GM19395 (cell line): Measurements from ENCODE around the gene MAN1A1.
A peak's percentile ranks its signal among the peaks of the same experiment; 100 is the strongest.
"Not testable (repeated sequence)": the region's sequence is repeated elsewhere in the genome, so short reads cannot be mapped to it uniquely, and the experiment has no call there.

Source experiments
- ATAC-seq: cut with Tn5 transposase; IDR thresholded peaks from one replicate; pipeline ENCODE4 v1.9.1; 2021; ENCODE audit warnings: mild to moderate bottlenecking, moderate library complexity; ENCODE audit not compliant: unreplicated experiment

MAN1A1 gene

GRCh38 chr6:119349361-119350201 lies at the start of gene MAN1A1:
MAN1A1 (minus strand) TSS chr6:119349761; CDS start chr6:119349065, 696 bp downstream.
- peak; percentile 71 for ATAC-seq

DNA sequence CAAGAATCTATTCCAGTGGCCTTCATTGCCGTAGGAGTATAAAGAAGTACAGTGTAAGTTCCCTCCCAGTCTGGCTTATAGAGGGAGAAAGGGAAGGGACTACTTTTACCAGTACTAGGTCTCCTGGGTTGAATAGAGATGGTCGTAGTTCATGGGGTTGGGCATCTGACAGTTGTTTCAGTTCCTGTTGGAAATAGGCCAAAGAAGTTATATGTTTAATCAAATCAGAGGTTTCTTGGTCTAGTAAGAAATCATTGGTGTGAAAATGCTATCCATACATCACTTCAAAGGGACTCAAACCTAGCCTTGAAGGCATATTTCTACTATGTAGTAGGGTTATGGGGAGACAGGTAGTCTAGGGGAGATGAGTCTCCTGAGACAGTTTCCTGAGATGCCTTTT lies 45.6 kb upstream of the MAN1A1 start:
- ATAC-seq = no peak

- no peak for ATAC-seq
Measured at GRCh38 chr6:119390247-119390793, 40.8 kb upstream of the MAN1A1 start.

DNA sequence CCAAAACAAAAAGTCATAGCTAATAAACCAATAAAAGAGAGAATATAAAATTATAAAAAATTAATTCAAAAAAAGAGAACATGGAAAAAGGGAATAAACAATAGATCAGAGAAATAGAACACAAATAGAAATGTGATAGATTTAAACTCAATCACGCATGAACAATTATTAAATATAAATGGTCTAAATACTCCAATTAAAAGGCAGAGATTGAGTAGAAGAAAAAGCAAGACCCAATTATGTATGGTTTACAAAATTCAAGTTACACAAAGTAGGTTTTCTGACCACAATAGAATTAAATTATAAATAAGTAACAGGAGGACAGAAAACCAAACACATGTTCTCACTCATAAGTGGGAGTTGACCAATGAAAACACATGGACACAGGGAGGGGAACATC lies 36.4 kb upstream of the MAN1A1 start:
- ATAC-seq = no peak

DNA sequence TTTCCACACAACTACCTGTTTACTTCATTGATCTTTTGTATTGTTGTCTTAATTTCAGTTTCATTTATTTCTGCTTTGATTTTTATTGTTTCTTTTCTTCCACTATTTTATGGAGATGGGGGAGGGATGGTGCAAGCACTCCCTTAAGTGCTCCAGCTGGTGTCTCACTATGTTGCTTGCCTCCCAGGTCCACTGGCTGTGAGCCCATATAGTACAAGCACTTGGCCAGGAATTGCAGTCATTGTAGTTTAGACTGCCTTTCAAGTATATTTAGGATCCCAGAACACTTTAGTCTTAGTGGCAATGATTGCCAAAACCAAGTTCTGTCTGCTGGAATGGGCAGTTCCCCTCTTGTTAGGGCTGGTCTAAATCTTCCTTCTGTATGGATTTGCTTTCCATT lies 34.9 kb upstream of the MAN1A1 start:
- ATAC-seq = no peak

DNA sequence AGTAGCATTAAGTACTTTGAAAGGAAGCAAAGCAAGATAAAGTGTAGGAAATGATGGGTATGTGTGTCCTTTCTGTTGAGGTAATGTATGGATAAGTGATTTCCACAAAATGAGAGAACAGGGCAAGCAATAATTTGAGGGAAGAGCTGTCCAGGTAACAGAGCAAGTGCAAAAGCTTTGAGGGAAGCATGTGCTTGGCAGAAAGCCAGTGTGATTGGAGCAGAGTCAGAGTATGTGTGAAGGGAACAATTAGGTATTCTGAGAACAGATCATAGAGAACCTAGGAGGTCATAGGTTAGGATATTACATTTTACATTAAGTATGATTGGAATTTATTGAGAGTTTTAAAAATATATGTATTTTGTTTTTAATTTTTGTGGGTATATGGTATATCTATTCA lies 30.2 kb upstream of the MAN1A1 start:
- ATAC-seq = no peak

- ATAC-seq = not testable (repeated sequence)
Measured at GRCh38 chr6:119377043-119377442, 27.5 kb upstream of the MAN1A1 start.

DNA sequence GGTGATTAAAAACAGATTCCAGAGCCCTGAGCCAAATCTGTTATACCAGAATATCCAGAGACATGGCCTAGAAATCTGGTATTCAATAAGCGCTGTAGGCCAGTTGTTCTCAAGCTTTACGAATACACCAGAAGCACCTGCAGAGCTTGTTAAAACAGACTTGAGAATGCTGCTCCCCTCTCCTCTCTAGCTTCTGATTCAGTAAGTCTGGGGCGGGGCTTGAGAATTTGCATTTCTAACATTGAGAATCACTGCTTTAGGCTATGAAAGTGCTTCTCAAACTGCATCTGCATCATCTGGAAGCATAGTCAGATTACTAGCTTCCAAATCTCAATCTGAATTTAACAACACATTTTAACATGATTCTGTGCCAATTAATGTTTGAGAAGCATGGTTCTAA lies 20.5 kb upstream of the MAN1A1 start:
- no peak for ATAC-seq

GRCh38 chr6:119368921-119369320 lies 19.4 kb upstream of the MAN1A1 start:
- no peak for ATAC-seq

- ATAC-seq = no peak
Measured at GRCh38 chr6:119361209-119361608, 11.6 kb upstream of the MAN1A1 start.

- no peak for ATAC-seq
Measured at GRCh38 chr6:119360262-119360915, 10.8 kb upstream of the MAN1A1 start.

DNA sequence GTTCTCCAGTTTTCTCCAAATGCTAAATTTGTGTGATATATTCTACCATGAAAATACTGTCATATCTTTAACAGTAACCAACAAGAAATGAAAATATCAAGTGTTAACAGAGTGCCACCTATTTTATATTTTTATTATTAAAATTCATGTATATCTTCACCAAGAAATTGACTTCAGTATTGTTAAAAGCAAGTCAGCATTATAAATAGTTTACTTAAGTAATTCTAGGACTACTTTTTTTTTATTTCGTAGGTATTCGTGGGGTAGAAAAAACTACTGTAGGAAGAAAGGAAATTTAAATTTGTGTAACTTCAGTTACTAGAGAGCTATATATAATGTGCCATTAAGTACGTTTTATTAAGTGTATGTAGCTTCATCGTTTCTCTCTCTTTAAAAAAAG lies 6.3 kb upstream of the MAN1A1 start:
- ATAC-seq = no peak

- no peak for ATAC-seq
Measured at GRCh38 chr6:119355157-119355556, 5.6 kb upstream of the MAN1A1 start.

GRCh38 chr6:119353696-119354095 lies 4.1 kb upstream of the MAN1A1 start:
- ATAC-seq = no peak

- no peak for ATAC-seq
Measured at GRCh38 chr6:119352001-119352400, 2.4 kb upstream of the MAN1A1 start.

DNA sequence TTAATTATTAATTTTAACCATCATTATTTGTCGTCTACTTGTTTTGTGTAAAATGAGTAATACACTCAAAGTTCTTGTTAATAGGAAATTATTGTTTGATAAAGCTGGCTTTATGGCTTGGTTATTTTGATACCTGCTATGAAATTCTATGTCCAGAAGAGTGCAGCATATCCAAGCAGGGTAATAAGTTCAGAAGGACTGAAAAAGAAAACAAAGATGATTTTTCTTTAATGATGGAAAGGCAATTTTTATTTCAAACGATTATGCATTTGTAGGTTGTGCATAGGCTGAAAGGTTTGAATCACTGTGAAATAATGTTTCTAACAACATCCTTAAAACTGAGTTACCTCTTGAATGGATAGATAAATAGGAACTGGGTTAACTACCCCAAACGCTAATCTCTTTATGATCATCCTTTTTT lies 1.4 kb upstream of the MAN1A1 start:
- ATAC-seq = no peak

DNA sequence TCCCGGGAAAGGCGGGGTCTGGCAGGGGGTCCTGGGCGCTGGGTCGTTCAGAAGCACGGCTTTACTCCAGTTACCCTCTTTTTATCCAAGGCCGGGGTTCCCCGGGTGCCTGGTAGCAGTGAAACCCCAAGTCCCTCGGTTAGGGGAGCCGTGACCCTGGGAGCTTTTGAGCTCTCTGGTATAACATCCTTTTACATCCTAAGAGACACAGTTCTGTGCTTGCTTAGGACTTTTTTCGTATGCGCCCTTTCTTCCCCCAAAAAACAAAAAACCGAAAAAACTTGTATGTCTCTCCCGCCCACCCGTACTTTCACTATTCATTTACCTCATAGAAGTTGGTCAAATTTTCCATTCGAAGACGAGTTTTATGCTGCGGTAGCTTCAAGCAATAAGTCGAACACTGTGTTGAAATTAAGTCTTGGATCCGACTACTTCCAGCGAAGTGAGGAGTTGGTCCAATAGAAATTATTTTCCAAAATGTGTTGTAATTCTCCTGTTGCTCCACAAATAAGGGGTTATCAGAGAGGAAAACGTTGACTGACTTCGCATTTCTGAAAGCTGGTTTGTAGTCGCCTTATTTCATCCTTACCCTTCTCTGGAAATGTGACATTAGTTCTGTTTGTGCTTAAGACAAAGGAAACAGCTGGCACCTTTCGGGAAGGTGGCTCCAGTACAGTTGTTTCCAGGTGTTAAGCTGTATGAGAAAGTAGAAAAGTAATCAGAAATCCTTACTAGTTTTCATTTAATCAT lies 816 bp upstream of the MAN1A1 start:
- peak; percentile 19 for ATAC-seq

DNA sequence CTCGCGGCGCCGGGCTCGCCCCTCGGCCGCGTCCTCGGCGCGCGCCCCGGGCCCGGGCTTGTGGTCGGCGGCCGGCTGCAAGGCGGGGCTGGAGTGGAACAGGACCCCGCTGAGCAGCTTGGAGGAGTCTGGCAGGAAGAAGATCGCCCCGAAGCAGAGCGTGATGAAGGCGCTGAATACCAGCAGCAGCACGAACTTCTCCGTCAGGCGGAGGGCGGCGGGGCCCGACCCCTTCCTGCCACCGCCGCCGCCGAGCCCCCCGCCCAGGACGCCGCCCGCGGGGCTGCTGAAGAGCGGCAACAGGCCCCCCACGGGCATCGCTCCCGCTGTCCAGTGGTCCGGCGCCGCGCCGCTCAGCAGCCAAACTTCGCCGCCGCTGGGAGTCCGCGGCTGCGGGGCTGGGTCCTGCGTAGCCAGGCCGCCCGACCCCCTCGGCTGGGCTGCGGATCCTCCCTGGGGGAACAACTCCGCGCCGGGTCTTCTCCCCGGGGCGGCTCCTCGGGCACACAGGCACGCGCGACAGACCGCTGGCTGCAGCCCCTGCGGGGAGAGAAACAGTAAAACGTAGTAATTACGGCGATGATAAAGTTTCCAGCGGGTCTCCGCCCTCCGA lies 707 bp downstream of the MAN1A1 start:
- peak; percentile 5 for ATAC-seq

DNA sequence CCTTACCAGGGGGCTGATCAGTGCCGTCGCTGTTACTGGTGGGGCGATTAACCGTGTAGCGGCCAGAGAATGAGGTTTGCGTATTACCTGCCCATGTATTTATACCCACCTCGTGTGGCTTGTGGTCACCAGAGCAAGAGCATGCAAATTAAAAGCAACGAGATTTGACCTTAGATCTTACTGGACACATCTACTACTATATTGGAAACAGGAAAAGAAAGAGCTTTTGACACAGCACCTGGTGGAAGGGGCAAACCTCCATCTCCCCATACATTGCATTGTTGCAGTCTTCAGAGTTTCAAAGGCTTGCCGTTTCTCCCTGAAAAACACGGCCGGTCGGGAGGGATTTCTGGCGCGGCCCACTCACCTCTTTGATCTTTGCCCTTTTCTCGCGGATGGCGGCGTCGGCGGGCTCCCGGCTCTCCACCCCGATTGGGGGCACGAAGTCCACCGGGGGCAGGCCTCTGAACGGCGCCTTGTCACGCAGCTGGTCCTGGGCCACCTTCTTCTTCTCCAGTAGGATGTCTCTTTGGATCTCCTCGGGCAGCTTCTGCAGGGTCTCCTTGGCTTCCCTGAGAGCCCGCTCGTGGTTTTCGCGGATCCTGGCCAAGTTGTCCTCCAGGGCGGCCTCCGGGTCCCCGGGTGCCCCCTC lies 1.3 kb downstream of the MAN1A1 start:
- peak; percentile 29 for ATAC-seq

DNA sequence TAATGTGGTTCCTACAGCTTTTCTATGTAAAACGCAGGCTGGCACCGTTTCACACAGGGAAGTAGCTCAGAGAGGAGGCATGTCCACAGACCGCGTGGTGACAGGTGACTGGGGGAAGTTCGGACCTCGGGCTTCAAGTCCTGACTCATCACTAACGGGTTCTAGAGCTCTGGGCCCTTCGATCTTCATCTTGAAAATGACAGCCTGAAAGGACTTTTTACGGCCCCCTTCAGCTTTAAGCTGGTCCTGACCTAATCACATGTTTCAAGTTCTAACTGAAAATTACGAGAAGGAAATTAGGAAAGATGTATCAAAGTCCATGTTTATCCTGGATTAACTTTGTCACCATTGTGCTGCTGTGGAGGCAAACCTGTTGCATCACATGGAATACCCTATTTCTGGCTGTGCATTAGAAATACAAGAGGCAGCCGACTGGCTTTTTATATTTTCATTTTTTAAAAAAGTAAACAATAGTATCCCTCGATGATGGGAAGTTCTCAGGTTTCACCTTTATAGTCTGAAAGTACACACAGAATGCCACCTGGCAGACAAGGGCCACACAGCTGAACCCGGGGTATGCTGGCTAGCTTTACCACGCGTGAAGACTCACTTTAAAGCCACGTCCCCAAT lies 2.0 kb downstream of the MAN1A1 start:
- peak; percentile 23 for ATAC-seq
